K562 (cell line): ENCODE data around the gene PMPCB.

Experiments used
- CBX8 ChIP-seq: fragments of 200-600 bp; sonication (generic); IDR thresholded peaks from 2 replicates; pipeline ENCODE4 v1.6.1; 2012; ENCODE audit warnings: borderline replicate concordance, mixed run types, low read depth, mild to moderate bottlenecking, moderate library complexity, mixed read lengths, low read length, control low read depth, inconsistent platforms; ENCODE audit not compliant: poor library complexity, severe bottlenecking; ENCODE audit errors: extremely low read depth
- POLR2AphosphoS2 ChIP-seq: IDR thresholded peaks from 2 replicates; pipeline ENCODE4 v1.6.1; 2012; ENCODE audit warnings: low read length, improper control_type of control experiment
- ZNF384 ChIP-seq: IDR thresholded peaks from 2 replicates; pipeline ENCODE4 v1.6.1; 2012; ENCODE audit warnings: low read depth, low read length, improper control_type of control experiment
- ZNF507 ChIP-seq: conservative IDR thresholded peaks from 2 replicates; pipeline ENCODE4 v1.6.1; 2017; ENCODE audit warnings: missing genetic modification characterization, missing compliant biosample characterization
- TF ChIP-seq, protein P1 (sequence below), 3 experiments: IDR thresholded peaks in 2 of 3; conservative IDR thresholded peaks in 1 of 3; 2 replicates each; pipeline ENCODE4 v1.5.1; 2011 to 2012; ENCODE audit warnings: low read length in 3 of 3, mild to moderate bottlenecking in 3 of 3, control low read depth in 2 of 3, improper control_type of control experiment in 1 of 3, inconsistent platforms in 1 of 3, low read depth in 1 of 3, mixed read lengths in 1 of 3, moderate library complexity in 1 of 3; ENCODE audit not compliant: insufficient read depth in 2 of 3
- TF ChIP-seq, protein P2 (sequence below): sonication (generic); formaldehyde crosslinking; IDR thresholded peaks from 2 replicates; pipeline ENCODE4 v1.8.0; 2022; ENCODE audit warnings: mild to moderate bottlenecking, missing genetic modification reagents, borderline replicate concordance
- TF ChIP-seq, protein P3 (sequence below), 2 experiments: IDR thresholded peaks; 2 replicates each; pipeline ENCODE4 v1.6.1; 2011; ENCODE audit warnings: borderline replicate concordance in 1 of 2, control low read depth in 1 of 2, low read depth in 1 of 2, low read length in 1 of 2, mild to moderate bottlenecking in 1 of 2, mixed read lengths in 1 of 2, moderate library complexity in 1 of 2; ENCODE audit not compliant: insufficient read depth in 1 of 2, insufficient read length in 1 of 2, poor library complexity in 1 of 2, severe bottlenecking in 1 of 2; ENCODE audit errors: extremely low read depth in 1 of 2

DNA sequence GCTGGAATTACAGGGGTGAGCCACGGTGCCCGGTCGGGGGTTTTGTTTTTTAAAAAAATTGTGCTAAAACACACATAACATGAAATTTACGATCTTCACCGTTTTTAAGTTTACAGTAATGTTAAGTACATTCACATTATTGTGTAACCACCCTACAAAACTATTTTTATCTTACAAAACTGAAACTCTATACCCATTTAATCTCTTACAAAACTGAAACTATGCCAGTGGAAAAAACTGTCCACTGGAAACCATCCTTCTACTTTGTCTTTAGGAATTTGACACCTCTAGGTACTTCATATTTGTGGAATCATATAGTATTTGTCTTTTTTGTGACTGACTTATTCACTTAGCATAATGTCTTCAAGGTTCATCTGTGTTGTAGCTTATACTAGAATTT, 49.2 kb downstream of the PMPCB start:
- TF ChIP-seq ZNF507 (tag) (no peak), ZNF384 (no peak), CBX8 (no peak), POLR2AphosphoS2 (no peak)
- TF ChIP-seq, protein P1, sequence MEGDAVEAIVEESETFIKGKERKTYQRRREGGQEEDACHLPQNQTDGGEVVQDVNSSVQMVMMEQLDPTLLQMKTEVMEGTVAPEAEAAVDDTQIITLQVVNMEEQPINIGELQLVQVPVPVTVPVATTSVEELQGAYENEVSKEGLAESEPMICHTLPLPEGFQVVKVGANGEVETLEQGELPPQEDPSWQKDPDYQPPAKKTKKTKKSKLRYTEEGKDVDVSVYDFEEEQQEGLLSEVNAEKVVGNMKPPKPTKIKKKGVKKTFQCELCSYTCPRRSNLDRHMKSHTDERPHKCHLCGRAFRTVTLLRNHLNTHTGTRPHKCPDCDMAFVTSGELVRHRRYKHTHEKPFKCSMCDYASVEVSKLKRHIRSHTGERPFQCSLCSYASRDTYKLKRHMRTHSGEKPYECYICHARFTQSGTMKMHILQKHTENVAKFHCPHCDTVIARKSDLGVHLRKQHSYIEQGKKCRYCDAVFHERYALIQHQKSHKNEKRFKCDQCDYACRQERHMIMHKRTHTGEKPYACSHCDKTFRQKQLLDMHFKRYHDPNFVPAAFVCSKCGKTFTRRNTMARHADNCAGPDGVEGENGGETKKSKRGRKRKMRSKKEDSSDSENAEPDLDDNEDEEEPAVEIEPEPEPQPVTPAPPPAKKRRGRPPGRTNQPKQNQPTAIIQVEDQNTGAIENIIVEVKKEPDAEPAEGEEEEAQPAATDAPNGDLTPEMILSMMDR (IDR thresholded peaks at IDR 0.05 in 2 of 3, conservative IDR thresholded peaks at IDR 0.05 in 1 of 3; ENCODE audit: insufficient read depth in 2 of 3, low read depth in 1 of 3, low read length in 3 of 3) = no peak
- TF ChIP-seq, protein P2, sequence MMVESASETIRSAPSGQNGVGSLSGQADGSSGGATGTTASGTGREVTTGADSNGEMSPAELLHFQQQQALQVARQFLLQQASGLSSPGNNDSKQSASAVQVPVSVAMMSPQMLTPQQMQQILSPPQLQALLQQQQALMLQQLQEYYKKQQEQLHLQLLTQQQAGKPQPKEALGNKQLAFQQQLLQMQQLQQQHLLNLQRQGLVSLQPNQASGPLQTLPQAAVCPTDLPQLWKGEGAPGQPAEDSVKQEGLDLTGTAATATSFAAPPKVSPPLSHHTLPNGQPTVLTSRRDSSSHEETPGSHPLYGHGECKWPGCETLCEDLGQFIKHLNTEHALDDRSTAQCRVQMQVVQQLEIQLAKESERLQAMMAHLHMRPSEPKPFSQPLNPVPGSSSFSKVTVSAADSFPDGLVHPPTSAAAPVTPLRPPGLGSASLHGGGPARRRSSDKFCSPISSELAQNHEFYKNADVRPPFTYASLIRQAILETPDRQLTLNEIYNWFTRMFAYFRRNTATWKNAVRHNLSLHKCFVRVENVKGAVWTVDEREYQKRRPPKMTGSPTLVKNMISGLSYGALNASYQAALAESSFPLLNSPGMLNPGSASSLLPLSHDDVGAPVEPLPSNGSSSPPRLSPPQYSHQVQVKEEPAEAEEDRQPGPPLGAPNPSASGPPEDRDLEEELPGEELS (CRISPR knock-in tag) = no peak
- TF ChIP-seq, protein P3, sequence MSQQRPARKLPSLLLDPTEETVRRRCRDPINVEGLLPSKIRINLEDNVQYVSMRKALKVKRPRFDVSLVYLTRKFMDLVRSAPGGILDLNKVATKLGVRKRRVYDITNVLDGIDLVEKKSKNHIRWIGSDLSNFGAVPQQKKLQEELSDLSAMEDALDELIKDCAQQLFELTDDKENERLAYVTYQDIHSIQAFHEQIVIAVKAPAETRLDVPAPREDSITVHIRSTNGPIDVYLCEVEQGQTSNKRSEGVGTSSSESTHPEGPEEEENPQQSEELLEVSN (IDR thresholded peaks at IDR 0.05; ENCODE audit: borderline replicate concordance in 1 of 2, extremely low read depth in 1 of 2, insufficient read depth in 1 of 2, insufficient read length in 1 of 2, low read depth in 1 of 2, low read length in 1 of 2, poor library complexity in 1 of 2, severe bottlenecking in 1 of 2) = no peak
